Breast epithelium (tissue), 3 donors: ENCODE measurements around the gene TRPM3.

Source experiments
- POLR2A ChIP-seq: fragments of 450-650 bp; IDR thresholded peaks from one replicate; pipeline ENCODE4 v1.6.1; 2016; ENCODE audit warnings: antibody characterized with exemption, mild to moderate bottlenecking, moderate library complexity
- POLR2AphosphoS5 ChIP-seq, 3 donors: sonication (generic); formaldehyde crosslinking; IDR thresholded peaks; one replicate each; pipeline ENCODE4 v1.6.1; 2017; ENCODE audit warnings: antibody characterized with exemption in 3 of 3

DNA sequence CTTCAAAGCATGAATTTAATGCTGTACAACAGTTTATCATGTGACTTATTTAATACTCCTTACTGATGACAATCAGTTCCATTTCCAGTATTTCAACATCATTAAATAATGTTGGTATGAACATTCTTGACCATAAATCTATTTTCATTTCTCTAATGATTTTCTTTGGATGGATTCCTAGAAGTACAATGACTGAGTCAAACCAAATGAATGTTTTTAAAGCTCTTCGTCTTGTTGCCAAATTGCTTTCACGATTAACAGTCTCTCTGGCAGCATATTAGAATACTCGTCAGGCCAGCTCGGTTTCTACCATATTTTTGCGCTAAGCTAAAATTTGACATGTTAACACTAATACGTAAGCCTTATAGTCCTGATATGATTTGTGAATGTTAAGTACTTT lies 197.0 kb downstream of the TRPM3 start:
- TF ChIP-seq POLR2AphosphoS5 (IDR thresholded peaks at IDR 0.05) (no peak), POLR2A (no peak)
